Activated naive CD8-positive, alpha-beta T cell (primary cell): Measurements from ENCODE around the gene KRTAP19-2.
"Not testable (repeated sequence)": the region's sequence is repeated elsewhere in the genome, so short reads cannot be mapped to it uniquely, and the experiment has no call there.

Source experiments
- H3K27ac Mint-ChIP-seq: one replicate; pipeline ENCODE4 v1.8.0; 2021; ENCODE audit warnings: mixed read lengths
- H3K27me3 Mint-ChIP-seq: one replicate; pipeline ENCODE4 v1.8.0; 2021; ENCODE audit warnings: mixed read lengths
- H3K36me3 Mint-ChIP-seq: one replicate; pipeline ENCODE4 v1.8.0; 2021; ENCODE audit warnings: mixed read lengths
- H3K4me1 Mint-ChIP-seq: one replicate; pipeline ENCODE4 v1.8.0; 2021; ENCODE audit warnings: low read depth, mixed read lengths
- H3K4me3 Mint-ChIP-seq: one replicate; pipeline ENCODE4 v1.8.0; 2021; ENCODE audit warnings: mild to moderate bottlenecking, mixed read lengths
- H3K9me3 Mint-ChIP-seq: one replicate; pipeline ENCODE4 v1.8.0; 2021; ENCODE audit warnings: low read depth, mixed read lengths

Gene KRTAP19-2, protein sequence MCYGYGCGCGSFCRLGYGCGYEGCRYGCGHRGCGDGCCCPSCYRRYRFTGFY

DNA sequence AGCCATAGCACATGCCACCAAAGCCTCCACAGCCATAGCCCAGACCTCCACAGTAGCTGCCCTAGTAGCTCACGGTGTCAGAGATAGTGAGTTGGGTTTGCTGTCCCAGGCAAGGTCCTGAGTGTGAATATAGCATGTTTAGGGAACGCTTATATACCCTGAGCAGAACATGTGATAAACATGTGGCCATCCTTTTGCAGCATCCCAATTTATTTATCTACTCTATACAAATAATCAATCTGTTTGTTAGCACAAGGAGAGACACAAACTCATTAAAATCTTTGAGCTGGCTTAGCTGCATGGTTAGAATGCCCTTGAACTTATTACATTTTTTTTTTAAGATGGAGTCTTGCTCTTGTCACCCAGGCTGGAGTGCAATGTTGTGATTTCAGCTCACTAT lies at the start of gene KRTAP19-2:
Gene KRTAP19-2, minus strand, starts transcription at position 101 of the 400 bp plus-strand sequence. Its CDS starts 88 bp downstream, at position 13.
- Mint-ChIP-seq H3K27ac (no peak within 1 kb of the TSS), H3K36me3 (no peaks in the 10 kb centered on the region)

DNA sequence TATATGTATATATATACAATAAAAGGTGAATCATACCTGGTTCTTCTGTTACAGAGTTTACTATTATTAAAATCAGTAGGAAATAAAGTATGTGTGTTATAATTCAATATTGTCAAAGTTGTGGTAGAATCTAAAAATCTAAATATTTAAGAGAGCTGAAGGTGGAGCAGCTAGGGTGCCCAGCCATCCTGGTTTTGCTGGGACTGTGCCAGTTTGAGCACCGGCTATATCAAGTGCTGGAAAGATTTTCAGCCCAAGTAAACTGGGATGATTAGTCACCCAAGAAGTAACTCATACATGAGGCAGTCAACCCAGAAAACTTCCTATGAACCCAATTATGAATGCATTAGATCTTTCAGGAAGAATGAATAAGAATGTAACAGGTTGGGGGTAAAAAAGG lies 31.6 kb upstream of the KRTAP19-2 start:
- H3K27ac Mint-ChIP-seq = no peak overlapping the region
- H3K9me3 Mint-ChIP-seq = peaks cover 5% of the 10 kb centered on the region
- peaks cover 1% of the 10 kb centered on the region for H3K27me3 Mint-ChIP-seq
- H3K4me3 Mint-ChIP-seq = no peak overlapping the region
- H3K4me1 Mint-ChIP-seq = no peaks in the 10 kb centered on the region
- no peaks in the 10 kb centered on the region for H3K36me3 Mint-ChIP-seq

More for the DNA sequence above, at the start of gene KRTAP19-2:
- Mint-ChIP-seq H3K9me3 (peaks cover 13% of the 10 kb centered on the region), H3K4me1 (no peaks in the 10 kb centered on the region), H3K4me3 (no peak within 1 kb of the TSS), H3K27me3 (no peaks in the 10 kb centered on the region)

- Mint-ChIP-seq H3K36me3 (no peaks in the 10 kb centered on the region), H3K27me3 (peaks cover 1% of the 10 kb centered on the region), H3K9me3 (peaks cover 5% of the 10 kb centered on the region), H3K4me3 (no peak overlapping the region), H3K27ac (no peak overlapping the region), H3K4me1 (no peaks in the 10 kb centered on the region)
Measured at GRCh38 chr21:30515681-30516080, 28.4 kb upstream of the KRTAP19-2 start.

- not testable (repeated sequence) for H3K9me3 Mint-ChIP-seq, H3K4me1 Mint-ChIP-seq, H3K36me3 Mint-ChIP-seq, H3K27me3 Mint-ChIP-seq, H3K4me3 Mint-ChIP-seq, H3K27ac Mint-ChIP-seq
Measured at GRCh38 chr21:30505621-30506205, 18.5 kb upstream of the KRTAP19-2 start.

DNA sequence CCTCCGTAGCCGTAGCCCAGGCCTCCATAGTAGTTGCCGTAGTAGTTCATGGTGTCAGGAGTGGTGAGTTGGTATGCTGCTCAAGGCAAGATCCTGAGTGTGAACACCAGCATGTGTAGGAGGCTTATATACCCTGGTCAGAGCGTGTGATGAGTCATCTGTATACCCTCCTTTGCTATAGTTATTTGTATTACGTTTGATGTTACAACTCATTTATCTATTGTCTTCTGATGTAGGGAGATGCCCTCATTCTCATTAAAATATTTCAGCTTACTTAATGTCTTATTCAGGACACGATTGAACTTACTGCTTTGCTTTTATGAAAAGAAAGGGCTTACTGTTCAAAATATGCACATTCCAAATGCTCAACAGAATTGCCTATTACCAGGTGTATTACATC lies 14.8 kb upstream of the KRTAP19-2 start, which contains the start of gene KRTAP19-5:
Gene KRTAP19-5, minus strand, starts transcription at position 101 of the 400 bp plus-strand sequence. Its CDS starts 51 bp downstream, at position 50.
- H3K36me3 Mint-ChIP-seq = no peaks in the 10 kb centered on the region
- no peaks in the 10 kb centered on the region for H3K9me3 Mint-ChIP-seq
- no peak within 1 kb of the TSS for H3K27ac Mint-ChIP-seq
- H3K4me3 Mint-ChIP-seq = no peak within 1 kb of the TSS
- H3K27me3 Mint-ChIP-seq = no peaks in the 10 kb centered on the region
- no peaks in the 10 kb centered on the region for H3K4me1 Mint-ChIP-seq

GRCh38 chr21:30497065-30497464 lies 9.8 kb upstream of the KRTAP19-2 start, which contains the start of gene KRTAP19-4:
TSS of gene KRTAP19-4 (minus strand) at chr21:30497165. CDS start at chr21:30497110, 55 bp downstream.
- Mint-ChIP-seq H3K27ac (no peak within 1 kb of the TSS), H3K4me3 (no peak within 1 kb of the TSS), H3K4me1 (no peaks in the 10 kb centered on the region), H3K36me3 (no peaks in the 10 kb centered on the region), H3K9me3 (no peaks in the 10 kb centered on the region), H3K27me3 (no peaks in the 10 kb centered on the region)

GRCh38 chr21:30491963-30492428 lies 4.8 kb upstream of the KRTAP19-2 start, which contains the start of gene KRTAP19-3:
TSS of gene KRTAP19-3 (minus strand) at chr21:30492013. CDS start at chr21:30491957, 56 bp downstream.
- H3K9me3 Mint-ChIP-seq = peaks cover 6% of the 10 kb centered on the region
- H3K27me3 Mint-ChIP-seq = no peaks in the 10 kb centered on the region
- H3K27ac Mint-ChIP-seq = no peak within 1 kb of the TSS
- no peaks in the 10 kb centered on the region for H3K4me1 Mint-ChIP-seq
- no peak within 1 kb of the TSS for H3K4me3 Mint-ChIP-seq
- no peaks in the 10 kb centered on the region for H3K36me3 Mint-ChIP-seq

- no peaks in the 10 kb centered on the region for H3K36me3 Mint-ChIP-seq
- H3K9me3 Mint-ChIP-seq = peaks cover 13% of the 10 kb centered on the region
- no peak overlapping the region for H3K27ac Mint-ChIP-seq
- H3K27me3 Mint-ChIP-seq = no peaks in the 10 kb centered on the region
- H3K4me3 Mint-ChIP-seq = no peak overlapping the region
- no peaks in the 10 kb centered on the region for H3K4me1 Mint-ChIP-seq
Measured at GRCh38 chr21:30486180-30486579, 1.1 kb downstream of the KRTAP19-2 start.

- H3K4me3 Mint-ChIP-seq = no peak overlapping the region
- H3K4me1 Mint-ChIP-seq = no peaks in the 10 kb centered on the region
- no peaks in the 10 kb centered on the region for H3K36me3 Mint-ChIP-seq
- H3K9me3 Mint-ChIP-seq = peaks cover 7% of the 10 kb centered on the region
- peaks cover 2% of the 10 kb centered on the region for H3K27me3 Mint-ChIP-seq
- no peak overlapping the region for H3K27ac Mint-ChIP-seq
Measured at GRCh38 chr21:30482130-30482529, 5.1 kb downstream of the KRTAP19-2 start.

DNA sequence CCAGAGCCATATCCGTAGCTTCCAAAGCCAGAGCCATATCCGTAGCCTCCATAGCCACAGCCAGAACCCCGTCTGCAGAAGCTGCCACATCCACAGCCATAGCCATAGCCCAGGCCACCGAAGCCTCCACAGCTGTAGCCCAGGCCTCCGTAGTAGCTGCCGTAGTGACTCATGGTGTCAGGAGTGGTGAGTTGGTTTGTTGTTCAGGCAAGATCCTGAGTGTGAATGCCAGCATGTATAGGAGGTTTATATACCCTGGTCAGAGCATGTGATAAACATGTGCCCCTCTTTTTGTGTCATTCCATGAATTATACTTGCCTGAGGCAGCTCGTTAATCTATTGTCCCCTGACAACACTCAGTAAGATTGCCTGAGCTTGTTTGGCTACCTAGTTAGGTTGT lies 7.1 kb downstream of the KRTAP19-2 start, which contains the start of gene KRTAP19-1:
Gene KRTAP19-1, minus strand, starts transcription at position 223 of the 400 bp plus-strand sequence. Its CDS starts 50 bp downstream, at position 173.
- no peak within 1 kb of the TSS for H3K27ac Mint-ChIP-seq
- no peaks in the 10 kb centered on the region for H3K4me1 Mint-ChIP-seq
- no peaks in the 10 kb centered on the region for H3K9me3 Mint-ChIP-seq
- no peaks in the 10 kb centered on the region for H3K36me3 Mint-ChIP-seq
- no peak within 1 kb of the TSS for H3K4me3 Mint-ChIP-seq
- H3K27me3 Mint-ChIP-seq = peaks cover 2% of the 10 kb centered on the region

DNA sequence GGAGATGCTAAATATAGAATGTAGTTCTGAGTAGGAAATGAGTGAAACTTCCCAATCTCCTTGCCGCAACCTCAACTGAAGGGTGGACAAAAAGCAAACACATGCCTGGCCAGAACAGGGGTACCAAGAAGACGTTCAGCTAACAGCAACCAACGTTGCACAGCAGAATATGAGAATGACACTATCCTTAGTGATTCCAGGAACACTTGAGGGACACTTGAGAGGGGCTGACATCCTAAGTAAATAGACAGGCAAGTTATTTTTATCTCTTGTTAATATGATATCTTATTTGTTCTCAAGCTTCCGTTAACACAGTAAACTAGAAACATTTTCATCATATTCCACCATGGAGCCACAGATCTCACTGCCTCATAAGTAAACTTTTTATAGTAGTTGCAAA lies 8.0 kb downstream of the KRTAP19-2 start:
- H3K4me1 Mint-ChIP-seq = no peaks in the 10 kb centered on the region
- H3K36me3 Mint-ChIP-seq = no peaks in the 10 kb centered on the region
- no peaks in the 10 kb centered on the region for H3K9me3 Mint-ChIP-seq
- no peak overlapping the region for H3K4me3 Mint-ChIP-seq
- H3K27me3 Mint-ChIP-seq = peaks cover 2% of the 10 kb centered on the region
- H3K27ac Mint-ChIP-seq = no peak overlapping the region

DNA sequence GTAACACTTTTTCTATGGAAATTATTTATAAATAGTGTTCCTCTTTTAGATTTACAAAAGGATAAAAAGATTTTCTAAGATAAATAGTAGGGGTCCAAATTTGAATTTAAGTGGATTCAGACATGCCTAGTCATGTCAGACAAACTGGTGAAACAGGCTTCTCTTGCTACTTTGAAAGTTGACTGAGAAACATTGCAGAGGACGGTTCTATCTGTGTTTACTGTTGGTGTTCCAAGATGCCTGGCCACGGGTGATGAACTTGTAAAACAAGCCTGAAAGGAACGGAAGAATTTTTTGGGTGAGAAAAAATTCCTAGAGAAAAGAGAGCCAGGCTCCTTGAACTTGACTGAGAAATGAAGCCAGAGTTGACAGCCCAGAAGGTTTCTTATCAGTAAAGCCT lies 9.2 kb downstream of the KRTAP19-2 start:
- Mint-ChIP-seq H3K9me3 (no peaks in the 10 kb centered on the region), H3K36me3 (no peaks in the 10 kb centered on the region), H3K4me3 (no peak overlapping the region), H3K27ac (no peak overlapping the region), H3K27me3 (peaks cover 2% of the 10 kb centered on the region), H3K4me1 (no peaks in the 10 kb centered on the region)

DNA sequence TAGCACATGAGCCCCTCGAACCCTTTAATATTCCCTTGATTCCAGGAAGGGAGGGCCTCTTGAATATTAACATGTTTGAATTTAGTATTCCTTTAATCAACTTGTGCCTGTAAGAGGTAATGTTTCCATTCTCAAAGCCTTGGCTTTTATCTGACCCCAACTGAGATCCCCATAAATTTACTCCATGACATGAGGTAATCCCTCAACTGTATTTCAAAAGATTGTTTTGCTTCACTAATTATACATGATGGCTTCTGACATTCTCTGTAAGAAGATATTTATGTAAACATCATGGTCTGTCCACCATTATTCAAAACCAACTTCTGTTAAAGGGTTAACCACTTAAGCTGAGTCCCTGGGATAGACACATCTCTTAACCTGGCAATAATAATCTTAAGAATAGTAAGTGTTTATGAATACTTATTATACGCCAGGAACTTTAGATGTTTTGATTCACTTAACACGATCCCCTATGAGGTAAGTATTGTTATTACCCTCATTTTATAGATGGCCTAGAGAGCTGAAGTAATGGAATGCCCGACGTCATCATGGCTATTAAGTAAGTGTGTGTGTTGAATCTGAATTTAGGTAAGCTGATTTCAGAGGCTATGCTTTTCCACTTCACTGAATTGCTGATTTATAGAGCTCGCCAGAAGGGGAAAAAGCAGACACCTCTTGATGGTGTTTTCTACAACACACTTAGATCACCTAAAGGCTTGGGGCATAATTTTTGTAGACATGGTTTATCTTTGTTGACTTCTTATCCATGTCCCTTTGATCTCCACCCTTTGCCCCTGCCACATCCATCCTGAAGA lies 18.1 kb downstream of the KRTAP19-2 start:
- Mint-ChIP-seq H3K9me3 (no peaks in the 10 kb centered on the region), H3K4me1 (no peaks in the 10 kb centered on the region), H3K27ac (no peak overlapping the region), H3K36me3 (no peaks in the 10 kb centered on the region), H3K27me3 (peaks cover 6% of the 10 kb centered on the region), H3K4me3 (no peak overlapping the region)

GRCh38 chr21:30463713-30464112 lies 23.5 kb downstream of the KRTAP19-2 start:
- H3K27ac Mint-ChIP-seq = no peak overlapping the region
- H3K9me3 Mint-ChIP-seq = peaks cover 3% of the 10 kb centered on the region
- H3K4me1 Mint-ChIP-seq = no peaks in the 10 kb centered on the region
- no peak overlapping the region for H3K4me3 Mint-ChIP-seq
- H3K27me3 Mint-ChIP-seq = peaks cover 6% of the 10 kb centered on the region
- H3K36me3 Mint-ChIP-seq = no peaks in the 10 kb centered on the region

DNA sequence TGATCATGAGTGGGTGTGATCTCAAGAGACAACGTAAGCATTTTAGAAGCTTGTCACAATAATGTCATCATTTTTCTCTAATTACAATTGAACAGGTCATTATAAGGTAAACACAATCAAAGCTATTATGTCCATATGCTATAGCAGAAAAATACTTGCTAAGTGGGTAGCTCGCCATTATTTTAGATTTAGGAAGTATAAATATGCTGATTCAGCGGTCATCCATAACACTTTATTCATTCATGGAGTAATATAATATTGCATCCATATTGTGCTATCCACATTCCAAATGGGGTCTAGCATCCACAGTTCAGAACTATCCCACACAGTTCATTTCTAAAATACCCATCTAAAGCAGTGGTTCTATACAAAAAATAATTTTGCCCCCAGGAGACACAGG lies 38.7 kb downstream of the KRTAP19-2 start:
- no peak overlapping the region for H3K27ac Mint-ChIP-seq
- peaks cover 4% of the 10 kb centered on the region for H3K4me1 Mint-ChIP-seq
- H3K36me3 Mint-ChIP-seq = no peaks in the 10 kb centered on the region
- H3K27me3 Mint-ChIP-seq = peaks cover 6% of the 10 kb centered on the region
- H3K9me3 Mint-ChIP-seq = no peaks in the 10 kb centered on the region
- no peak overlapping the region for H3K4me3 Mint-ChIP-seq
